ENCODE data around the gene ARHGEF16. TPM values are rescaled to one million over a fixed set of nuclear protein-coding genes. Genes with fewer than 3 reads are reported as not detected.

ARHGEF16 gene
- total and polyA plus RNA-seq, 9 donors: 0.13 to 8.4 (median 1.7) TPM

DNA sequence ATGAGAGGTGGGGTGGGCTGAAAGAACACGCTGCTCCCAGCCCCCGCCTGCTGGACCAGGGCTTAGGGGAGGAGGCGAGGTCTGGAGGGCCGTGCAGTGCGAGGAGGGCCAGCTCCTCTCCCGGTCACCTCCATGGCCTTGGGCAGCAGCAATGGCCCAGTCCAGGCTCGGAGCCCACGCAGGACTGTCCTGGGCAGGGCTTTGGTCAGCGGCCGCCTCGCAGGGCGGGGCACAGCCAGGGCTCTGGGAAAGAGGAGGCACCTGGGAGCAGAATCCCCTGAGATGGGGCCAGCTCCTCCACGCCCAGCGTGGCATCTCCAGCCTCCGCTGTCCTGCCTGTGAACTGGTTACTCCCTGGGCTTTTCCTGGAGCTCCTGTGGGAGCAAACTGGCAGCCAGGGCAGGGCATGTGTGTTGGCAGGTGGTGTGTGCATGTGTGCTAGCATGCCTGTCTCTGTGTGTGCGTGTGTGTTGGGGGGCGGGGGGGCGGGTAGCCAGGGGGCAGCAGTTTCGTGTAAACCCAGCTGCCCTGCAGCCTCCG lies 27.4 kb downstream of the ARHGEF16 start:
- no peak overlapping the region for H3K27ac ChIP-seq
- H3K9me3 ChIP-seq: no peaks in the 10 kb centered on the region
- 46 to 52% (median 50%) methylated on average over 20 of the region's 20 CpGs for WGBS, 3 donors

GRCh38 chr1:3482378-3482849 lies 27.9 kb downstream of the ARHGEF16 start:
- no peak for DNase-seq
- no peaks in the 10 kb centered on the region for H3K36me3 ChIP-seq
- H3K27ac ChIP-seq: no peak overlapping the region
- no peaks in the 10 kb centered on the region for H3K4me1 ChIP-seq (ENCODE audit: insufficient read depth)
- TF ChIP-seq EP300 (IDR thresholded peaks at IDR 0.05) (no peak), CTCF (IDR thresholded peaks at IDR 0.05) (no peak), POLR2A (IDR thresholded peaks at IDR 0.05) (no peak)
- no peak overlapping the region for H3K4me3 ChIP-seq
- 62 to 68% (median 63%) methylated on average over 17 to 18 of the region's 18 CpGs for WGBS, 3 donors
- intact Hi-C loops (cut with DNase I): no loop called here
- no peaks in the 10 kb centered on the region for H3K27me3 ChIP-seq
- H3K9me3 ChIP-seq: no peaks in the 10 kb centered on the region

More for the DNA sequence above, 27.4 kb downstream of the ARHGEF16 start:
- intact Hi-C loops (cut with DNase I): no loop called here
- TF ChIP-seq CTCF (IDR thresholded peaks at IDR 0.05): no peak
- no peak for TF ChIP-seq EP300 (IDR thresholded peaks at IDR 0.05)
- TF ChIP-seq POLR2A (IDR thresholded peaks at IDR 0.05): no peak
- Histone ChIP-seq H3K4me1 (ENCODE audit: insufficient read depth) (no peaks in the 10 kb centered on the region), H3K4me3 (no peak overlapping the region), H3K27me3 (no peaks in the 10 kb centered on the region), H3K36me3 (no peaks in the 10 kb centered on the region)
- no peak for DNase-seq

DNA sequence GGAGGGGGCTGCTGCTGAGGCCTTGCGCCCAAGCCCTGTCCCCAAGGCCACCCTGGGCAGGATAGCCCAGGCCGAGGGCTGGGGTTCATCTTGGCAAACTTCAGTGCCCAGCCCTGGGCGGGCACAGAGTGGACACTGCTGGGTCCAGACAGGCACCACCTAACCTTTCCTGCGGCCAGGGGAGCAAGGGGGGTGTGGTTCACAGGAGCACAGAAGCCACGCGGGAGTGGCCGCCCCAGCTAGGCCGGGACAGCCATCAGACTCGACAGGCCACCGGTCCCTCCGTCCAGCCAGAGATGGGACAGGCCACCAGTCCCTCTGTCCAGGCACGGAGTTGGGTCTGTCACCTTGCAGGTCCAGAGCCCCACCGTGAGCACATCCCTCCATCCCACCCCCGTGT lies 28.9 kb downstream of the ARHGEF16 start:
- TF ChIP-seq EP300 (IDR thresholded peaks at IDR 0.05) (no peak), POLR2A (IDR thresholded peaks at IDR 0.05) (no peak), CTCF (IDR thresholded peaks at IDR 0.05) (no peak)
- no peak overlapping the region for H3K4me3 ChIP-seq
- no peaks in the 10 kb centered on the region for H3K27me3 ChIP-seq
- no peaks in the 10 kb centered on the region for H3K4me1 ChIP-seq (ENCODE audit: insufficient read depth)
- DNase-seq: no peak
- no peak overlapping the region for H3K27ac ChIP-seq
- intact Hi-C loops (cut with DNase I): no loop called here
- no peaks in the 10 kb centered on the region for H3K9me3 ChIP-seq
- H3K36me3 ChIP-seq: no peaks in the 10 kb centered on the region
- WGBS, 3 donors: 75 to 84% (median 81%) methylated on average over 14 of the region's 14 CpGs

- 39 to 58% (median 56%) methylated on average over 31 of the region's 31 CpGs for WGBS, 3 donors
- no peaks in the 10 kb centered on the region for H3K9me3 ChIP-seq
- H3K4me1 ChIP-seq (ENCODE audit: insufficient read depth): no peaks in the 10 kb centered on the region
- H3K27me3 ChIP-seq: no peaks in the 10 kb centered on the region
- H3K36me3 ChIP-seq: no peaks in the 10 kb centered on the region
- no peak for TF ChIP-seq EP300 (IDR thresholded peaks at IDR 0.05)
- peak; percentile 22 to 45 (median 24) for TF ChIP-seq CTCF (IDR thresholded peaks at IDR 0.05)
- no peak overlapping the region for H3K4me3 ChIP-seq
- intact Hi-C loops (cut with DNase I): no loop called here
- no peak overlapping the region for H3K27ac ChIP-seq
- DNase-seq: peak in 1 of 5 donors; percentile 58
These were observed 29.5 kb downstream of the ARHGEF16 start for GRCh38 chr1:3483801-3484444.
